GM19328 (cell line): ENCODE data around the gene HAGHL.
"Not testable (repeated sequence)": the region's sequence is repeated elsewhere in the genome, so short reads cannot be mapped to it uniquely, and the experiment has no call there.

Experiments
- ATAC-seq: cut with Tn5 transposase; IDR thresholded peaks from one replicate; pipeline ENCODE4 v1.9.1; 2021; ENCODE audit warnings: mild to moderate bottlenecking, moderate library complexity; ENCODE audit not compliant: unreplicated experiment

Gene HAGHL

DNA sequence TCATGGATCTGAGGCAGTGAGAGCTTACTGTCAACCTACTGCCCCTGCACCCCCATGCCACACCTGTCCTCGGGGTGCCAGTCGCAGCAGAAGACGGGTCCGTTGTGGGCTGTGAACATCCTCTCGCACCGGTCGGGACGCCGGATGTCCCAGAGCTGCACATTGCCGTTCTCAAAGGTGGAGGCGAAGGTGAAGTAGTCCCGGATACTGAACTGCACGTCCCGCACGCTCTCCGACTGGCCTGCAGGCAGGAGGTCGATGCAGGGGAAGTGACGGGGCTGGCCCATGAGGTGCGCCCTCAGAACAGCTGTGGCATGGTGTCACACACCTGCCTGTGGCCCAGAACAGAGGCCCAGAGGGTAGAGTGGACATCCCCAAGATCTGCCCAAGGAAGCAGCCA lies 39.4 kb upstream of the HAGHL start:
- ATAC-seq: no peak

DNA sequence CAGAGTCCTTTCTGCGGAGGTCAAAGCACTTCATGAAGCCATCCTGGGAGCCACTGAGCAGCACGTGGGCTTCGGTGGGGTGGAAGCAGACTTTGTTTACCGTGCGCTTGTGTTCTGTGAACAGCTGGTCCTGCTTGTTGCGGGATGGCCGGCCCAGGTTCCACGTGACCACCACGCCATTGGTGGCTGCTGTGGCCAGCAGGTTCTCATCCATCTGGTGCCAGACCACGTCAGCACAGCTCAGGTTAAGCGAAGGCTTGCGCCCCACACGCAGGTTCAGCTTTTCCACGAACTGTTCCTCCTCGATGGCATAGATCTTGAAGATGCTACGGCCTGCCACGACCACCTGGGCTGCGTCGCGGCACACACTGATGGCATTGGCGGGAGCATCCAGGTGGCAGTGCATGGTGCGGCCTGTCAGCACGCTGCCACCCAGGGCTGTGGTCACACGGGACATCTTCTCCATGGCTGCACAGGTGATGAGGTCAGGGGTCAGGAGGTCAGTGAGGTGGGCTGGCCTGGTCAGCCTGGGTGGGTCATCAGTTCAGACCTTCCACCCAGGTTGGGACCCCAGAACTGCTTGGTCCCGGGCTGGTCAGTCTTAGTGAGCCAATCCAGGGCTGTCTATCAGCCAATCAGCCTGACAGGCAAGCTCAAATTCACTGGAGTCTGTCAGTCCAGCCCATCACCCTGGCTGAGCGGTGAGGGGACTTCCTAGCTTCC lies 37.6 kb upstream of the HAGHL start:
- no peak for ATAC-seq

DNA sequence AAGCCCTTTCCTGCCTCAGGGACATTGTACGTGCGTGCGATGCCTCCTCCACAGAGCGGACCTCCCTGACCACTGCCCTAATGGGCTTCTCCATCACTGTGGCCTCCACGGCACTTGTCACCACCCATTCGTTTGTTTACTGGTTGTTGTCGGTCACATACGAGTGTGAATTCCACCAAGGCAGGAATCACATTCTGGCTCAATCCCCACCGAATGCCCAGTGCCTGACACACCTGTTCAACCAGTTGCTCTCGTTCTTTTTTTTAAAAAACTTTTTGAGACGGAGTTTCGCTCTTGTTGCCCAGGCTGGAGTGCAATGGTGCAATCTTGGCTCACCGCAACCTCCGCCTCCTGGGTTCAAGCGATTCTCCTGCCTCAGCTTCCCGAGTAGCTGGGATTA lies 35.7 kb upstream of the HAGHL start:
- ATAC-seq: not testable (repeated sequence)

DNA sequence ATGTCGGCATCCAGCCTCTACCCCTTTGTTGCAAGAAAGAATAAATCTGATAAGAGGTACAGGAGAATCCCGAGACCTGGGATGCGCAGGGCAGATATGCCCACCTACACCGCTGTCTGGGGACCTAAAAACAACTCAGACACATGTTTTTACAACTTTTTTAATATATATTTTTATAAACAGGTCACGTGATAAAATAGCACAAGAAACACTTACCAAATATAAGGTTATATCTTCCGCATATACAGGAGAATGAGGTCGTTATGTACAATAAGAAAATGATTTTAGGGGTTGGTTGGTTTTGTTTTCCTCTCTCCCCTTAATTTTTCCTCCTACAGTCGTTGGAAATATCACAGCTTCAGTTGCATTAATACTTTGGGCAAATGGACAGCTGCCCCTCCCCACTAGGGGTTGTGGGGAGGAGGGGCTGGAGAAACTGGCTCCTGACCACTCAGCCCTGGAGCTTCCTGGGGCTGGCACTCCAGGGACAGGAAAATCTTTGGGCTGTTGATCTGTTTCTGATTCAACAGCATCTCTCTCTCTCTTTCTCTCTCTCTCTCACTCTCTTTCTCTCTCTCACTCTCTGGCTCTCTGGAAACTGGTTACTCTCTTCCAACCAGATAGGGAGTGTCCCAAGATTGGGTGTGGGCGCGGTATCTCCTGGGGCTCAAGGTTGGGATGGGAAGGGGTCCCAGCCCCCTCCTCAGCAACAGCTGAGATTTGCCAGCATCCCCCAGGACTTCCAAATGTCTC lies 34.4 kb upstream of the HAGHL start:
- ATAC-seq: no peak

DNA sequence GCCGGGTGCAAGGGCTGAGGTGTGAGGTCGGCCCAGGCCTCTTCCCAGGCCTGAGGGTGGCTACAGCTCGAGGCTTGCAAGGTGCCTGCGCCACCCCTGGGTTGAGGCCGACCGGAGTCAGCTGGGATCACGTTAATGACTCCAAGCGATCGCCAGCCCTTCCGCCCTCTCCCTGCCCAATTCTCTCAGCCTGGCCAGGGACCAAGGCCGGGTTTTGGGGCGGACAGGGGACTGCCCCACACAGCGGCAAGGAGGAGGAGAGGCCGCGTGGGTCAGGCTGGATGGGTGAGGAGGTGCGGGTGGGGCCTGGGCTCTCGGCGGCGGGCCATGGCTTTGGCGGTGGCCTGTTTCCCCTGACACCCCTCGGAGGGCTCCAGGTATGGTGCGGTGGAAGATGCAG lies 33.5 kb upstream of the HAGHL start:
- ATAC-seq: no peak

DNA sequence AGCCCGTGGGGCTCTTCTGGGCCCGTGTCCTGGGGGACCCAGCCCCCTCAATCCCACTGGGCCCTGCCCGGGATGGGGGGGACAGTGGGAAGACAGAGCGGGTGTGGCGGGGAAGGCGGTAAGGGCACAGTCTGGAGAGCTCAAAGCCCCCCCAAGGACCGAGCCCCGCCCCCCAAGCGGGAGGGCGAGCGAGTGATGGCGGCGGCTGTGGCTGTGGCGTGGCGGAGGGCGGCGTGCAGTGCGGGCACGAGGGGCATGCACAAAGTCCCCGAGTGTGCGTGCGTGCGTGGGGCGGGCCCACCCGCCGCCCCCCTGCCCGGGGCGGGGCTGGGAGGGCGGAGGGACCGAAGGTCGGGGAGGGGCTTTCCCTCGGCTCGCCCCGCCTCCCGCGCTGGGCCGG lies 33.1 kb upstream of the HAGHL start:
- ATAC-seq: no peak

DNA sequence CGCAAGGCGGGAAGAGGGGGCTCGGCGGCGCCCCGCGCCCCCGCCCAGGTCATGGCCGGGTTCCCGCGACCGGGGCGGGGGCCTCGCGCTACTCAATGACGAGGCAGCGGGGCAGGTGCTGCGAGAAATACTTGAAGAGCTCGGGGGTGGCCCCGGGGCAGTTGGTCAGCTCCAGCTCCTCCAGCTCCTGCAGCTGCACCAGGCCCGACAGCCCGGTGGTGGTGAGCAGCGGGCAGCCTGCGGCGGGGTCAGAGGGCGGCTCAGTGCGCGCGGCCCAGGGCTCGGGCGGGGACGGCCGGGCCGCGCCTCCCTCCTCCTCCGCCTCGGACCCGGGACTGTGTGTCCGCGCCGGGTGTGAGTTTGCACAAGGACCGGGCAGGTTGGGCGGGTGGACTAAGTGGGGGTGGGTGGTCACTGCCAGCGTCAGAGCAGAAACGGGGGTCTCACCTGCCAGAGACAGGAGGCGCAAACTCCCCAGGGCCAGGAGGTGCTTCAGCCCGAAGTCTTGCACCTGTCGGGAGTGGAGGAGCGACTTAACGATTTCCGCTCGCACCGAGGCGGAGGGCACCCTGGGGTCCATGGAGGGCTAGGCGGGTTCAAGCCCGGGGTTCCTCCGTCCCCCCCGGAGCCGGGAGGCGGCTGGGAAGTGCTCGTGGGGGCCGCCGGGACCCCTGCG lies 32.6 kb upstream of the HAGHL start:
- no peak for ATAC-seq

DNA sequence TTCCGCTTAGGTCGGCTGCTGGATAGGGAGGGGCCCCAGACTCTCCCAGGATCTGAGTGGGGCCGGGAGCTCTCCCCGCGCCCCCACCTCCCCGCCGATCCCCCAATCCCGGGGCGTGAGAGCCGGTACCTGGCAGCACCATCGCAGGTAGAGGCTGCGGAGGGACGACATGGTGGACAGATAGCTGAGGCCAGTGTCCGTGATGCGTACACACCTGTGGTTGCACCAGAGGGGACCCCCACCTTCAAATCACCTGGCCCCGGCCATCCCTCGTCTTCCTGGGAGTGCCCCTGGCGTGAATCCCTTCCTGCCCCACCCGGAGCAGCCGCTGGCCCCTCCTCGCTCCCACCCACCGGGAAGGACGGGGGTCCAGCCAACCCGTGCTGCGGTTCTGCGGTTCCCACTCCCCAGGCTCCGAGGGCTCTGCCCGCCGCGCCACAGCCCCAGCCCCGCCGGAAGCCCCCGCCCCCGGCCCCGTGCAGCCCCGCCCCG lies 32.0 kb upstream of the HAGHL start:
- ATAC-seq: no peak

DNA sequence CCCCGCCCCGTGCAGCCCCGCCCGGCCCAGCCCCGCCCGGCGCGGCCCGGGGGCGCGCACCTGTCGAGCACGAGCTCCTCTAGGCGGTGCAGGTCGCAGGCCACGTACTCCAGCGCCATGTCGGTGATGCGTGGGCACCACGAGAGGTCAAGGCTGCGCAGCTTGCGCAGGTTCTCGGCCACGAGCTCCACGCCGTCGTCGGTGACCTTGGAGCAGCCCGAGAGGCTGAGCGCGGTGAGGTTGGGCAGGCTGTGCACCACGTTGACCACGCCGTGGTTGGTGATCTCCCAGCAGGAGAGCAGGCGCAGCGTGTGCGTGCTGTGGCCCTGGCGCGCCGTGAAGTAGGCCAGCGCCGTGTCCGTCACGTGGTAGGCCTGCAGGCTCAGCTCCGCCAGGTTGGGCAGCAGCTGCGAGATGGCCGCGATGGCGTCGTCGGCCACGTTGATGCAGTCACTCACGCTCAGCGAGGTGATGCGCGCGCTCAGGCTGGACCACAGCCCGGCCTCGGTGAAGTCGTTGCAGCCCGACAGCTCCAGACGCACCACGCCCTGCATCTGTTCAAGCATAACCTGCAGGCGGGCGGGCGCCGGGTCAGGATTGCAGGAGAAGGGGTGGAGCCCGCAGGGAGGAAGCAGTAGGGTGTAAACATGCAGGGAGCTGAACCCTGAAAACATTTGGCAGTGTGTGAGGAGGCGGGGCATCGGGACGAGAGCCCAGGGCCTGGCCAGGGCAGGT lies 31.4 kb upstream of the HAGHL start:
- ATAC-seq: no peak

DNA sequence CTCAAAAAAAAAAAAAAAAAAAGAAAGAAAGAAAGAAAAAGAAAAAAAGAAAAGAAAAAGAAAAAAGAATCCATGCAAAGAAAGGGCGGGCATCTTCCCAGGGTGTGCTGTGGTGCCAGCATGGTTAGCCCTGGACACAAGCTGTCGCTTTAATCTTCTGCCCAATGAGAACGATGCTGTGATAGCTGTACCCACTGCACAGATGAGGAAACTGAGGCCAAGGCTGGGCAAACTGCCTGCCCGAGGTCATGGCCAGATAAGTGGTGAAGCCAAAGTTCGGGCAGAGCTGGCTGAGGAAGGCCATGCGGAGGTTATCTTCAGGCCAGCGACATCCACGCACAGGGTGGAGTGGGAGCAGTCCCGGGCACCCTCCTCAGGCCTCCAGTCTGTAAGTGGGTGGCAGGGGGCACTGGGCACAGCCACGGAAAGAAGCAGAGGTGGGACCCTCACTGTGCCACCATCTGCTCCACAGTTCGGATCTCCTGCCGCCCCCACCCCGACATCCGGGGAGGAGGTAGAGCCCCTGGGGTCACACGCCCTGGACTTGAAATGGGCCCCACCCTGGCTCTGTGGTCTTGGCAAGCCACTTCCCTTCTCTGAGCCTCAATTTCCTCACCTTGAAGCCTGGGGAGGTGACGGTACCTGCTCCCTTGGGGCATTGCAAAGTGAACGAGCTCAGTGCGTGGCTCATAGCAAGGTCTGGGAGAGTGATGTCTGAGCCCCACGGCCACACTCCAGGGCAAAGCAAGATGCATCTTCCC lies 27.8 kb upstream of the HAGHL start:
- ATAC-seq: no peak

DNA sequence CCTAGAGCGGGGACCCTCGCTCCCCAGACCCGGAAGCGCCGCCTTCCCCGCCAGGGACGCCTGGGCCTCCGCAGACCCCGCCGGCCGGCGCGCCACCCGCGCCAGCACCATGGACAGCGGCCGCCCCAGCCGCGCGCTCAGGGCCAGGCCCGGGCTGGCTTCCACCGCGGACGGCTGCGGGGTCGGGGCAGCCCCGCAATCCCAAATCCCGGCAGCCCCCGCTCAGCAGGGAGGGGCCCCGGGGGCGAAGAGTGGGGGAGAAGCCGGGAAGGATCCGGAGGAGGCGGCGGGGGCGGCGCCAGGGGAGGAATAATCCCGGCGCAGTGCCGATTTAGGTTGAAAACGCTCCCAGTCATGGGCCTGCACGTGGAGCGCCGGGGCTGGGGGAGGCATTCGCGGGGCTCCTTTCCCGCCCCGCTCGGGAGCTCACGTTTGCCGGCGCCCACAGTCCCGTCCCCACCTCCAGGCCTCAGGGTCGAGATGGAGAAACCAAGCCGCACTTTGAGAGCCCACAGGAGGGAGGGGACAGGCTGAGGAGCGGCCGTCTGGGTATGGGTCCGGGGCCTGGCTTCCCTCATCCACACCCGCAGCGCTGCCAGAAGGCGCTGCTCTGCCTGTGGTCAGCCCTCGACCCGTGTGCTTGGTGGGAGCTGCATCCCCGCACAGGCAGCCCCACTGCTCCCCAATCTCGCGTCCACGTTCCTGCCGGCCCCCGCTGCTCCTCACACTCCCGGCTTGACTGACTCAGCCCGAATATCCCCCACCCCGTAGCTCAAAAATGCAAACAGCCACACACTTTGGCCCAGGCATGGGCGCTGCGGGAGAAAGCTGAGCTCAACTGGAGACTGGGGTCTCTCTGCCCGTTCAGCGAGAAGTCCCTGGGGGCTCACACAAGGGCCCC lies 26.0 kb upstream of the HAGHL start:
- ATAC-seq: no peak

DNA sequence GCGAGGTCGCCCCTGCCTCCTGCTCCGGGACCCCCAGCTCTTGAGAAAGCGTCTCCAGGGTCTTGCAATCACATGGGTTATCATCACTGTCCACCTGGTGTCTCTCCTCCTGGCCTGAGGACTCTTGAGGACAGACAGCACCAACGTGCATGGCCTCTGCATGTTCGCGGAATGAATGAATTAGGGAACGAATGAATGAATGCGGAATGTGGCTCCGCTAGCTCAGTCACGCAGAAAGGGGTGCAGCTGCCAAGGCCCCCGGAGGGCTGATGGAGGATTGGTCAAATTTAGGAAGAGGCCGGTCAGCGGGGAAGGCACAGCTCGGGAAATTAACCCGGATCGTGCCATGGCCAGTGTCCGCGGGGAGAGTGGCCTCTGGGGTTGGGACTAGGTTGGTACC lies 24.6 kb upstream of the HAGHL start:
- no peak for ATAC-seq

DNA sequence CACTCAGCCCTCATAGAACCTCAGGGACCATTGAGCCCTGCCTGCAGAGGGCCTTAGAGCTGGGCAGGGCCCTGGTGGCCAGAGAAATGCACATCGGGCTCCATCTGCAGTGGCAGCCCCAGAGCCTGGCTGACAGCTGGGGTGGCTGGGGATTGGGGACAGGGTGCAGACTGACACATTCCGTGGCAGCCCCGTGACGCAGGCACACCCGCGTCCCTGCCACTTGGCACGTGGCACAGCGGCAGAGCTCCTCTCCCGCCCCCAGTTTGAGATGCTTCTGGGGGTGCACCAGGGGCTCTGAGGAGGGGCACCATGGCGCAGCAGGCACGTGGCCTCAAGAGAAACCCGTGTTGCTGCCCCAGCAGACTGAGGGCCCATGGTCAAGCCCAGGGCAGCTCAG lies 23.5 kb upstream of the HAGHL start:
- no peak for ATAC-seq

DNA sequence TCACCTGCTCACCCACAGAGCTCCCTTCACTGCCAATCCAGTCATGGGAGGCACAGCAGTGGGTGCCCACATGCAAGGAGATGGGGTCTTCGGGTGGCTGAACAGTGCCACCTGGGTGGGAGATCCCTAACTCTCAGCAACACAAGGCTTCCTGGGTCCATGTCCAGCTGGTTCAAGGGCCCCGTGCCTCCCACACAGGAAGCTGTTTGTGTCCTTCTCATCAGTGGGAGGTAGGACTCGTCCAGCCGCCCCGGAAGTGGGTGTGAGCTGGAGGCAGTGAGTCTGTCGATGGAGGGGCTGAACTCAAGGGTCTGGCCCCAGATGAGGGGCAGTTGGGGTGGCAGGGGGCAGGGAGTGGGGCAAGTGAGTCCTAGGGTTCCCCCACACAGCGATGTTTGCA lies 22.9 kb upstream of the HAGHL start:
- no peak for ATAC-seq

DNA sequence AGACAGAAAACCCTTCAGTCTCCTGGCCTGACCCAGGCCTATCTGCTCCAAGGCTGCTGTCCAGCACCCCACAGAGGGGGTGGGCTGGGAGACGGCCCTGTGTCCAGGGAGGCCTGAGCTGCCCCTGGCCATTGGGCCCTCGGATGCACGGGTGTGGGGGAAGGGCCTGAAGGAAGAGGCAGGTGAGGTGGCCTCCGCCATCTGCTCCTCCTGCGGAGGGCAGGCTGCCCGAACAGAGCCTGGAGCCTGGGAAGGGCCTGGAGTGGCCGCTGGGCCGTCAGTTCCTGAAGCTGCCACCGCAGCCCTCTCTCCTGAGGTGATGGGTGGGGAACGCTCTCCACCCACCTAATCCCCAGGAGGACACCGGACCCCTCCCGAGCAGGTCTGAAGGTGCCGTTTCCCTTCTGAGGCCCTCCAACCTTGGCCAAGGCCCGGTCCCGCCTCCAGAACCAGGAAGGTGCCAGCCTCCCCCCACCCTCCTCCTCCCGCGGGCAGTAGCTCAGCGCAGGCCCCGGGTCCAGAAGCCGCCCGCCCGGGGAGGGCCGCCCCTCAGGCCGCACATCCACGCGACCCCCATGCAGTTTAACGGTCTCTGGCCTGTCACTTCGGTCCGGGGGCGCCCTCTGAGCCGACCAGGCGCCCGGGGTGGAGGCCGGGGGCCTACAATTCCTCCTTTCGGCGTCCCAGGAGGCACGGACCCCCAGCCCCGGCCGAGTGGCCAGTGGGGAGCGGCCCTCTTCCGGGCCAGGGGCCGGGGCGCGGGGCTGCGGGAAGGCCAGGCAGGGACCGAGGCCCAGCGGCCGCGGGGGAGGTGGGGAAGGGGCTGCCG lies 22.1 kb upstream of the HAGHL start:
- ATAC-seq: no peak

DNA sequence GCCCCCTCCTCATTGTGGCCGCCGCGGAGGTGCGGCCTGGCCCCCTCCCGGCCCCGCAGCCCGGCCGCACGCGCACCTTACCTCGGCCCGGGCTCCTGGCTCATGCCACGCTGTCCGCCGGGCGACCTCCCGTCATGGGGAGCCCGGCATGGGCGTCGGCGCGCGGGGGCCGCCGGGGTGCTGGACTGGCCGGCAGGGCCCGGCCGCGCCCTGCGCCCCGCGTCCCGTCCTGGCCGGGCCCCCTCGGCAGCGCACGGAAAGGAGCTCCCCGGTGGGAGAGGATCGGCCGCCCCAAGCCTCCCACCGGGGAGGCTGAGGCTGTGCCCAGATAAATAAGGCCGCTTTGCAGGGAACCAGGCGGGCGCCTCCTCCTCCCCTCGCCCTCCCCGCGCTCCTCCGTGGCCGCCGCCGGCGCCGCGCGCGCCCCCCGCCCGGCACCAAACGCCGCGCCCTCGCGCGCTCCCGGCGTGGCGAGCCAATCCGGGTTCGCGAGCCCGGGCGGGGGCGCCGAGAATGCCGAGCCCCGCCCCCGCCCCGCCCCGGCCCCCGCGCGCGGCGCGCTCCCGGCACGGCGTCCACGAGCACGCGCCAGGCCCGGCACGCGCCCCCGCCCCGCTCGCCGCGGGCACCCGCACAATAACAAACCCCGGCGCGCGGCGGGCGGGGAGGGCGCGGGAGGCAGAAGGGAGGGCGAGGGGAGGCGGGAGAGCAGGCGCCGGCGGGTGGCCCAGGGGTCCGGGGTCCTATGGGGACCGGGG lies 21.3 kb upstream of the HAGHL start, which contains the start of gene FBXL16:
TSS of gene FBXL16 (minus strand) at position 371 of the 758 bp plus-strand sequence. CDS start 8,396 bp downstream, outside the sequence.
- no peak for ATAC-seq

DNA sequence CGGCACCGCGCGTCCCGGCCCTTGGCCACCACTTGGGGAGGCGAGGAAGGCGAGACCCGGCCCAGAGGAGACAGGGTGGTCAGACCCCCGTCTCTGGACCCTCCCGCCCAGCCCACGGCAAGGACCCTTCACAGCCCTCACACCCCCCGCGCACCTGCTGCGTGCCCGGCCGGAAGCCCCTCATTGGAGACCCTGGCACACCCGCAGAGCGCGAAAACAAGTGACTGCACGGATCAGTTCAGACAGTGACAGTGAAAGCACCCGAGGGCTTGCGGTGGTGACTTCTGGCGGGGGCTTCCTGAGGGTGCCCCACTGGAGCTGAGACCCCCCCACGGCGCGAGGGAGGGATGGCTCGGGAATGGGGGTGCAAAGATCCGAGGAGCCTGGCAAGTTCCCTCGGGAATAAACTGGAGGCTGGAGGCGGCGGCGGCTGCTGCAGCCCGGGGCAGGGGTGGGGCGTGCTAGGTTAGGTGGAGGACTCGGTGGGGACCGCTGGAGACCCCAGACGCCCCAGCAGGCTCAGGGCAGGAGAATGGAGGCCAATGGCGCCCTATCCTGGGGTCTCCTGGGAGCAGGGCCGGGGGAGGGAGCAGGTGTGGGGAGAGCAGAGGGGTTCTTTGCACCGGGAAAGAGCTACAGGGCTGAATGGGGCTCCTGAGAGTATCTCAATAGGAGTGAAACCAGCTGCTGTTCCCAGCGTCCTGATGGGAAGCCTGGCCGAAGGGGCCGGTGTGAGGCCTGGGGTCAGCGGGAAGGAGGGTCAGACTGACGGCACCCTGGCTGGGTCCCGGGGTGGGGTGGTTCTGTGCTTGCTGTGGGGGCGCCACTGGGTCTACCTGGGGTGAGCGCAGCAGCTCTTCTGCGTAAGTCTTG lies 20.5 kb upstream of the HAGHL start:
- ATAC-seq: no peak
